Measurements from ENCODE around the gene PTGES3. TPM values are rescaled to one million over a fixed set of nuclear protein-coding genes. Genes with fewer than 3 reads are reported as not detected.
A peak's percentile ranks its signal among the peaks of the same experiment; 100 is the strongest.

PTGES3 gene
- total RNA-seq, 6 experiments from 2014 or later = 70.0 to 184 (median 81.8) TPM

GRCh38 chr12:56645201-56645716 lies 42.8 kb downstream of the PTGES3 start:
- TF ChIP-seq CTCF (IDR thresholded peaks at IDR 0.05) (no peak), POLR2A (IDR thresholded peaks at IDR 0.05) (no peak)
- Histone ChIP-seq H3K9me3 (no peaks in the 10 kb centered on the region), H3K36me3 (peaks cover 21 to 44% (median 33%) of the 10 kb centered on the region in 4 donors), H3K27me3 (no peaks in the 10 kb centered on the region), H3K4me1 (peaks cover 0 to 22% (median 6%) of the 10 kb centered on the region in 4 donors), H3K4me3 (peak overlapping the region; percentile 79 to 97 (median 96)), H3K27ac (peak overlapping the region; percentile 78 to 97 (median 79))
- intact Hi-C loops (cut with DNase I) = no loop called here
- peak; percentile 40 to 61 (median 54) for DNase-seq
- peak; percentile 14 to 33 (median 20) for ATAC-seq
- 0% methylated on average over 21 of the region's 29 CpGs for WGBS (ENCODE audit: insufficient coverage, low coverage, low lambda C conversion rate, missing lambda C conversion rate)

GRCh38 chr12:56644654-56645053 lies 43.4 kb downstream of the PTGES3 start:
- peak overlapping the region in 1 of 3 donors; percentile 79 for H3K27ac ChIP-seq
- H3K36me3 ChIP-seq = peaks cover 21 to 50% (median 36%) of the 10 kb centered on the region in 4 donors
- H3K9me3 ChIP-seq = no peaks in the 10 kb centered on the region
- peak overlapping the region; percentile 79 to 97 (median 96) for H3K4me3 ChIP-seq
- DNase-seq (no peak), ATAC-seq (no peak)
- no peaks in the 10 kb centered on the region for H3K27me3 ChIP-seq
- WGBS (ENCODE audit: insufficient coverage, low coverage, low lambda C conversion rate, missing lambda C conversion rate) = 19% methylated on average over 4 of the region's 4 CpGs
- TF ChIP-seq POLR2A (IDR thresholded peaks at IDR 0.05) = no peak
- no peak for TF ChIP-seq CTCF (IDR thresholded peaks at IDR 0.05)
- peaks cover 0 to 22% (median 6%) of the 10 kb centered on the region in 4 donors for H3K4me1 ChIP-seq
- intact Hi-C loops (cut with DNase I) = no loop called here

GRCh38 chr12:56641219-56641618 lies 46.9 kb downstream of the PTGES3 start:
- Histone ChIP-seq H3K27ac (no peak overlapping the region), H3K4me1 (peaks cover 0 to 30% (median 10%) of the 10 kb centered on the region in 4 donors), H3K36me3 (peaks cover 21 to 74% (median 51%) of the 10 kb centered on the region in 4 donors), H3K27me3 (no peaks in the 10 kb centered on the region), H3K9me3 (no peaks in the 10 kb centered on the region), H3K4me3 (no peak overlapping the region)
- intact Hi-C loops (cut with DNase I) = no loop called here
- DNase-seq = no peak
- WGBS (ENCODE audit: insufficient coverage, low coverage, low lambda C conversion rate, missing lambda C conversion rate) = 76% methylated on average over 6 of the region's 6 CpGs
- ATAC-seq = no peak
- no peak for TF ChIP-seq CTCF (IDR thresholded peaks at IDR 0.05)

- H3K4me1 ChIP-seq = peaks cover 0 to 29% (median 11%) of the 10 kb centered on the region in 4 donors
- no peaks in the 10 kb centered on the region for H3K9me3 ChIP-seq
- DNase-seq (no peak), ATAC-seq (no peak)
- H3K27ac ChIP-seq = peak overlapping the region in 2 of 3 donors; percentile 84 to 92
- no peaks in the 10 kb centered on the region for H3K27me3 ChIP-seq
- no peak for TF ChIP-seq POLR2A (IDR thresholded peaks at IDR 0.05)
- TF ChIP-seq CTCF (IDR thresholded peaks at IDR 0.05) = no peak
- WGBS (ENCODE audit: insufficient coverage, low coverage, low lambda C conversion rate, missing lambda C conversion rate) = 53% methylated on average over 2 of the region's 2 CpGs
- intact Hi-C loops (cut with DNase I) = no loop called here
- H3K36me3 ChIP-seq = peaks cover 10 to 53% (median 35%) of the 10 kb centered on the region in 4 donors
- no peak overlapping the region for H3K4me3 ChIP-seq
Observed at GRCh38 chr12:56637621-56638020, 50.5 kb downstream of the PTGES3 start.
